D341Med (cell line): ENCODE data around the gene RPUSD3.

Experiments used
- DNase-seq: peaks from one replicate; pipeline ENCODE4 v3.0.0; 2012; ENCODE audit warnings: low spot score

The RPUSD3 gene

GRCh38 chr3:9806688-9807589 is 36.9 kb downstream of the RPUSD3 start:
- DNase-seq, result no peak

- no peak for DNase-seq
Observed at GRCh38 chr3:9806137-9806536, 37.7 kb downstream of the RPUSD3 start.

- no peak for DNase-seq
Observed at GRCh38 chr3:9804996-9805395, 38.8 kb downstream of the RPUSD3 start.

GRCh38 chr3:9803494-9803893 is 40.3 kb downstream of the RPUSD3 start:
- DNase-seq, result no peak

GRCh38 chr3:9800529-9800928 is 43.3 kb downstream of the RPUSD3 start:
- no peak for DNase-seq

- DNase-seq, result no peak
Observed at GRCh38 chr3:9797196-9797945, 46.4 kb downstream of the RPUSD3 start.

GRCh38 chr3:9795207-9795606 is 48.6 kb downstream of the RPUSD3 start:
- no peak for DNase-seq

GRCh38 chr3:9794400-9794799 is 49.4 kb downstream of the RPUSD3 start:
- DNase-seq, result no peak

GRCh38 chr3:9793161-9793781 is 50.5 kb downstream of the RPUSD3 start:
- no peak for DNase-seq

- peak; percentile 97 for DNase-seq
Observed at GRCh38 chr3:9792405-9793160, 51.2 kb downstream of the RPUSD3 start, which contains the start of the genes ARPC4 and TADA3. Gene ARPC4 (plus strand): TSS chr3:9793082. CDS start chr3:9793122, 40 bp downstream. Gene TADA3 (minus strand): TSS chr3:9792473. CDS start chr3:9791466, 1,007 bp downstream.

GRCh38 chr3:9791790-9792404 is 51.9 kb downstream of the RPUSD3 start:
- DNase-seq, result no peak

GRCh38 chr3:9791127-9791526 is 52.7 kb downstream of the RPUSD3 start:
- DNase-seq, result no peak
